HG03575 (cell line): ENCODE data around the gene CASQ2.

Experiments used
- ATAC-seq: cut with Tn5 transposase; IDR thresholded peaks from one replicate; pipeline ENCODE4 v1.9.1; 2021; ENCODE audit not compliant: unreplicated experiment, insufficient number of reproducible peaks, low FRiP score; ENCODE audit errors: extremely low read depth

CASQ2 gene

GRCh38 chr1:115710859-115711624 lies 57.5 kb downstream of the CASQ2 start:
- ATAC-seq: no peak

- no peak for ATAC-seq
Observed at GRCh38 chr1:115706587-115707425, 61.7 kb downstream of the CASQ2 start.

- no peak for ATAC-seq
Observed at GRCh38 chr1:115705963-115706362, 62.6 kb downstream of the CASQ2 start.

GRCh38 chr1:115705085-115705951 lies 63.2 kb downstream of the CASQ2 start:
- no peak for ATAC-seq

GRCh38 chr1:115702959-115703358 lies 65.6 kb downstream of the CASQ2 start:
- ATAC-seq: no peak

GRCh38 chr1:115701090-115701489 lies 67.4 kb downstream of the CASQ2 start:
- ATAC-seq: no peak

- ATAC-seq: no peak
Observed at GRCh38 chr1:115697619-115698018, 70.9 kb downstream of the CASQ2 start.

- no peak for ATAC-seq
Observed at GRCh38 chr1:115694805-115695204, 73.7 kb downstream of the CASQ2 start.

GRCh38 chr1:115692224-115692623 lies 76.3 kb downstream of the CASQ2 start:
- ATAC-seq: no peak

GRCh38 chr1:115690972-115691371 lies 77.5 kb downstream of the CASQ2 start:
- ATAC-seq: no peak

GRCh38 chr1:115687744-115688143 lies 80.8 kb downstream of the CASQ2 start:
- no peak for ATAC-seq

GRCh38 chr1:115685029-115685705 lies 83.3 kb downstream of the CASQ2 start:
- no peak for ATAC-seq

GRCh38 chr1:115682792-115683191 lies 85.7 kb downstream of the CASQ2 start:
- no peak for ATAC-seq

GRCh38 chr1:115680730-115681111 lies 87.8 kb downstream of the CASQ2 start:
- no peak for ATAC-seq

GRCh38 chr1:115679141-115679611 lies 89.3 kb downstream of the CASQ2 start:
- ATAC-seq: no peak

- ATAC-seq: no peak
Observed at GRCh38 chr1:115678141-115678540, 90.4 kb downstream of the CASQ2 start.

GRCh38 chr1:115677565-115677964 lies 90.9 kb downstream of the CASQ2 start:
- no peak for ATAC-seq

- peak; percentile 69 for ATAC-seq
Observed at GRCh38 chr1:115677182-115677555, 91.3 kb downstream of the CASQ2 start.
